ENCODE measurements around the gene ITPR2. TPM values are rescaled to one million over a fixed set of nuclear protein-coding genes. Genes with fewer than 3 reads are reported as not detected.

The ITPR2 gene
- total and polyA plus RNA-seq, 2 of the 13 experiments (the other 11 are each of a cell fraction or from before 2014, with no cell fraction given), result 31.9 to 81.9 TPM

DNA sequence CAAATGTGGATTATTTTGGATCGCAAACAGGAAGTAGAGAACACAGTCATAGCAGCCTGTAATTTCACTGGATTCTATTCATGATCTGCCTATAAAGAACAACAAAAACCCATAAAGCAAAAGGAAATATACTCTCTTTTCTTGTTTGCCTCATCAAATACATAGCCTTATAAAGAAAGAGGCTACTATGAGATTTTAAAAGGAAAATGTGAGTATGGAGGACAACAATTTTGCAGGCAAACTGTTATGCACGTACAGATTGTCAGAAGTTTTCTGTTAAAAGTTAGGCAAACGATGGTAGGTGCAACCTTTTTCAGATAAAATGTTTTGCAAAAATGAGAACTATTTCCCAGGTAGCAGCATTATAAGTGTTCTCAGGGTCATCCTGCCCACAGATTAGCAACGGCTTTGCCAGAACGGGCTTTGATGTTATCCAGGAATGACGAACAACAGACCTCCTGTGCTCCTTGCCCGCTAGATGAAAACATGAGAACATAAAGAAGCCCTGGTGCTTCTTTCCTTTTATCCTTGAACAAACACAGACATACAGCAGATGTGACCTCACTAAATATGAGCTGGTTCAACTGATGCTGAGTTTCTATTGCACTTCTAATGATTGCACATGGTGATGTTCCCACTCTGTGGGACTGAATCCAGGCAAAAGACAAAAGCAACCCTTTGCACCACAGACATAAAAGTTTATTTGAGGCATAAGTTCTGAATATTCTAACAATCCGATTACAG is 88.1 kb downstream of the ITPR2 start (continued):
- no peak for TF ChIP-seq ZNF260 (CRISPR knock-in tag; IDR thresholded peaks at IDR 0.05; ENCODE audit: borderline replicate concordance, low read depth)
- peak; percentile 72; the same call in 1 of the 2 replicates for TF ChIP-seq ZNF232 (CRISPR knock-in tag; IDR thresholded peaks at IDR 0.05; ENCODE audit: borderline replicate concordance)
- TF ChIP-seq MLLT10 (CRISPR knock-in tag; IDR thresholded peaks at IDR 0.05), result no peak
- TF ChIP-seq HOXA3 (CRISPR knock-in tag; IDR thresholded peaks at IDR 0.05), result peak; percentile 84
- no peak for TF ChIP-seq ZNF782 (CRISPR knock-in tag; IDR thresholded peaks at IDR 0.05; ENCODE audit: borderline replicate concordance)
- no peak for TF ChIP-seq SP4 (CRISPR knock-in tag; IDR thresholded peaks at IDR 0.05)
- TF ChIP-seq HOXA9 (CRISPR knock-in tag; IDR thresholded peaks at IDR 0.05; ENCODE audit: borderline replicate concordance), result no peak
- TF ChIP-seq DPF2 (CRISPR knock-in tag; IDR thresholded peaks at IDR 0.05; ENCODE audit: borderline replicate concordance, low read depth), result peak; percentile 90
- no peak for TF ChIP-seq ZNF207 (IDR thresholded peaks at IDR 0.05; ENCODE audit: borderline replicate concordance)
- TF ChIP-seq ZNF891 (CRISPR knock-in tag; IDR thresholded peaks at IDR 0.05), result no peak
- TF ChIP-seq ARID2 (CRISPR knock-in tag; IDR thresholded peaks at IDR 0.05; ENCODE audit: borderline replicate concordance), result no peak
- no peak for TF ChIP-seq SMARCE1 (IDR thresholded peaks at IDR 0.05; ENCODE audit: borderline replicate concordance)
- TF ChIP-seq ZNF687 (CRISPR knock-in tag; IDR thresholded peaks at IDR 0.05), result no peak
- peak; percentile 85 for TF ChIP-seq SIX4 (CRISPR knock-in tag; IDR thresholded peaks at IDR 0.05)
- TF ChIP-seq NCOR1 (IDR thresholded peaks at IDR 0.05; ENCODE audit: borderline replicate concordance, low read length), result peak; percentile 88; the same call in 1 of the 2 replicates
- no peak for TF ChIP-seq ZMAT5 (CRISPR knock-in tag; IDR thresholded peaks at IDR 0.05; ENCODE audit: borderline replicate concordance, low read depth)
- TF ChIP-seq, protein P1, sequence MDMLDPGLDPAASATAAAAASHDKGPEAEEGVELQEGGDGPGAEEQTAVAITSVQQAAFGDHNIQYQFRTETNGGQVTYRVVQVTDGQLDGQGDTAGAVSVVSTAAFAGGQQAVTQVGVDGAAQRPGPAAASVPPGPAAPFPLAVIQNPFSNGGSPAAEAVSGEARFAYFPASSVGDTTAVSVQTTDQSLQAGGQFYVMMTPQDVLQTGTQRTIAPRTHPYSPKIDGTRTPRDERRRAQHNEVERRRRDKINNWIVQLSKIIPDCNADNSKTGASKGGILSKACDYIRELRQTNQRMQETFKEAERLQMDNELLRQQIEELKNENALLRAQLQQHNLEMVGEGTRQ (IDR thresholded peaks at IDR 0.05; ENCODE audit: low read depth, low read length), result no peak
- TF ChIP-seq, protein P1 (CRISPR knock-in tag; IDR thresholded peaks at IDR 0.05; ENCODE audit: borderline replicate concordance), result no peak
- no peak for TF ChIP-seq ZNF235 (CRISPR knock-in tag; IDR thresholded peaks at IDR 0.05; ENCODE audit: borderline replicate concordance)
- TF ChIP-seq ZNF282 (IDR thresholded peaks at IDR 0.05; ENCODE audit: partially characterized antibody), result no peak
